ENCODE measurements around the gene LRRC10.

LRRC10 gene

GRCh38 chr12:69610729-69611128 lies at the start of gene LRRC10:
TSS of gene LRRC10 (minus strand) at chr12:69610907. CDS start at chr12:69610838, 69 bp downstream.
- no peak for DNase-seq

GRCh38 chr12:69660164-69660863 lies 49.6 kb upstream of the LRRC10 start:
- DNase-seq = no peak

GRCh38 chr12:69658203-69658602 lies 47.5 kb upstream of the LRRC10 start:
- no peak for DNase-seq

GRCh38 chr12:69657376-69658137 lies 46.9 kb upstream of the LRRC10 start:
- DNase-seq = no peak

GRCh38 chr12:69655616-69656340 lies 45.1 kb upstream of the LRRC10 start:
- DNase-seq = no peak

GRCh38 chr12:69653703-69654102 lies 43.0 kb upstream of the LRRC10 start:
- no peak for DNase-seq

GRCh38 chr12:69651922-69652321 lies 41.2 kb upstream of the LRRC10 start:
- no peak for DNase-seq

GRCh38 chr12:69649529-69649928 lies 38.8 kb upstream of the LRRC10 start:
- DNase-seq = no peak

- no peak for DNase-seq
These were observed 37.8 kb upstream of the LRRC10 start for GRCh38 chr12:69648476-69648875.

- DNase-seq = no peak
These were observed 36.5 kb upstream of the LRRC10 start for GRCh38 chr12:69647178-69647577.

GRCh38 chr12:69645031-69645430 lies 34.3 kb upstream of the LRRC10 start:
- no peak for DNase-seq

GRCh38 chr12:69644511-69644910 lies 33.8 kb upstream of the LRRC10 start:
- DNase-seq = no peak

- no peak for DNase-seq
These were observed 31.8 kb upstream of the LRRC10 start for GRCh38 chr12:69642531-69642930.

GRCh38 chr12:69641546-69641945 lies 30.8 kb upstream of the LRRC10 start:
- DNase-seq = no peak

GRCh38 chr12:69639400-69640016 lies 28.8 kb upstream of the LRRC10 start:
- DNase-seq = peak; percentile 49 to 53

- DNase-seq = no peak
These were observed 22.4 kb upstream of the LRRC10 start for GRCh38 chr12:69633061-69633460.

GRCh38 chr12:69630191-69630590 lies 19.5 kb upstream of the LRRC10 start:
- DNase-seq = no peak

- no peak for DNase-seq
These were observed 16.8 kb upstream of the LRRC10 start for GRCh38 chr12:69627501-69627900.

GRCh38 chr12:69623970-69624369 lies 13.3 kb upstream of the LRRC10 start:
- no peak for DNase-seq

GRCh38 chr12:69621551-69621950 lies 10.8 kb upstream of the LRRC10 start:
- no peak for DNase-seq

- no peak for DNase-seq
These were observed 10.2 kb upstream of the LRRC10 start for GRCh38 chr12:69620921-69621320.

GRCh38 chr12:69620077-69620476 lies 9.4 kb upstream of the LRRC10 start:
- DNase-seq = no peak

- no peak for DNase-seq
These were observed 8.3 kb upstream of the LRRC10 start for GRCh38 chr12:69619050-69619449.
